Osteoblast (primary cell): ENCODE measurements around the gene MEIS1. TPM values are rescaled to one million over a fixed set of nuclear protein-coding genes. Genes with fewer than 3 reads are reported as not detected.

Experiments used
- DNase-seq: peaks from one replicate; pipeline ENCODE4 v3.0.0; 2011; ENCODE audit warnings: low spot score, mixed read lengths; ENCODE audit not compliant: insufficient read length; ENCODE audit errors: missing footprints
- H2AFZ ChIP-seq: 2 replicates; pipeline ENCODE4 v1.6.0; 2011; ENCODE audit warnings: mild to moderate bottlenecking, low read length
- H3K27ac ChIP-seq: 2 replicates; pipeline ENCODE4 v1.5.1; 2011; ENCODE audit warnings: mild to moderate bottlenecking, low read depth, low read length, moderate library complexity
- H3K27me3 ChIP-seq: 2 replicates; pipeline ENCODE4 v1.6.0; 2012; ENCODE audit warnings: mild to moderate bottlenecking, control low read depth, inconsistent platforms, low read length, moderate library complexity; ENCODE audit not compliant: insufficient read depth
- H3K36me3 ChIP-seq: 2 replicates; pipeline ENCODE4 v1.5.1; 2011; ENCODE audit warnings: mild to moderate bottlenecking, low read length, control low read depth, moderate library complexity; ENCODE audit not compliant: insufficient read depth
- H3K4me1 ChIP-seq: 2 replicates; pipeline ENCODE4 v1.5.1; 2011; ENCODE audit warnings: mild to moderate bottlenecking, low read length, control low read depth, moderate library complexity; ENCODE audit not compliant: insufficient read depth
- H3K4me2 ChIP-seq: 2 replicates; pipeline ENCODE4 v1.6.0; 2011; ENCODE audit warnings: mild to moderate bottlenecking, low read length; ENCODE audit not compliant: insufficient read depth
- H3K4me3 ChIP-seq: fragments of 200-600 bp; sonication (generic); 3 replicates; pipeline ENCODE4 v1.5.1; 2012; ENCODE audit warnings: mild to moderate bottlenecking, low read length, inconsistent platforms; ENCODE audit not compliant: insufficient read depth
- H3K79me2 ChIP-seq: 2 replicates; pipeline ENCODE4 v1.6.0; 2012; ENCODE audit warnings: mild to moderate bottlenecking, low read length, control low read depth, inconsistent platforms; ENCODE audit not compliant: insufficient read depth
- H3K9me3 ChIP-seq: 2 replicates; pipeline ENCODE4 v1.5.1; 2011; ENCODE audit warnings: low read depth, low read length, control low read depth
- H4K20me1 ChIP-seq: 2 replicates; pipeline ENCODE4 v1.6.0; 2012; ENCODE audit warnings: mild to moderate bottlenecking, low read length, control low read depth; ENCODE audit not compliant: insufficient read depth
- CTCF ChIP-seq: IDR thresholded peaks from 2 replicates; pipeline ENCODE4 v1.5.1; 2011; ENCODE audit warnings: mild to moderate bottlenecking, low read depth, low read length, moderate library complexity; ENCODE audit errors: extremely low read depth
- total RNA-seq: library from RNA; depleted of rRNA; stranded (reverse); fragments of >200 nt; gene quantifications from 2 replicates; pipeline ENCODE4 v1.2.3, GENCODE V29; 2012

The MEIS1 gene
- total RNA-seq, 1 donor = 11.9 TPM

DNA sequence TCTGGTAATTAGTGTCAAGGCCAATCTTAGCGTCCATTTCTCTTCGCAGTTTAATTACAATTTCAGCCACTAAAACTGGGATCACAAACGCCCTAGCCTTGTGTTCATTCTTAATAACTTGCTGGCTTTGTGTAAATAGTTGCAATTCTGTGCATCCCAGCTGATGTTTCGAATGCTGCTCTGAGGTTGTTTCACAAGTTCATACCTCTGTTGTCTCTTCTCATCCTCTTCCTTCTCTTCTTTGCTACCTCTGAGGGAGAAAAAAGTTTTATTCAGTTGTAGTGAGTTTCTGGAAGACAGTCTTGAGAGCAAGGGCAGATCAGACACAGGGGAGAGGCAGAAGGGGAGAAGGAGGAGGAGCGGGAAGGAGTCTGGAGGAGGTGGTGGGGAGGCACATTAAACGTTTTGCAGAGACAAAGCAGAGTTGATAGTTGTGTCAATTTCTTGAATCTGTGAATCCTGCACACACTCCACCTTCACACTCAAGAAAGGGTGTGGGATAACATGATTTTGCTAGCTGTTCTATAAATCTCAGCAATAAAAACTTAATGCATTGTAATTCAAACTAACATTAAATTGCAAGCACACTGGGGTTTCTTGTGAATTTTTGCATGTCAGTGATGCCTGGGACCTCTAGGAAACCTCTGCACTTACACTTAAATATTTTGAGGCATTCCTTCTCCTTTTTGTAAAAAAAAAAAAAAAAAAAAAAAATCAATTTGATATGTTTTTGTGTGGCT, 6.8 kb downstream of the MEIS1 start:
- Histone ChIP-seq H4K20me1 (no peaks in the 10 kb centered on the region), H3K4me3 (no peak overlapping the region), H3K4me2 (peak overlapping the region; percentile 100), H3K4me1 (peaks cover 14% of the 10 kb centered on the region), H3K9me3 (no peaks in the 10 kb centered on the region), H3K27ac (no peak overlapping the region), H3K27me3 (no peaks in the 10 kb centered on the region), H3K36me3 (peaks cover 27% of the 10 kb centered on the region), H2AFZ (no peak overlapping the region), H3K79me2 (peaks cover 38% of the 10 kb centered on the region)
- no peak for DNase-seq
- TF ChIP-seq CTCF = no peak

- DNase-seq = no peak
- Histone ChIP-seq H3K4me2 (no peak overlapping the region), H3K36me3 (peaks cover 27% of the 10 kb centered on the region), H3K27ac (no peak overlapping the region), H3K27me3 (no peaks in the 10 kb centered on the region), H4K20me1 (no peaks in the 10 kb centered on the region), H2AFZ (no peak overlapping the region), H3K4me1 (peaks cover 14% of the 10 kb centered on the region), H3K9me3 (no peaks in the 10 kb centered on the region), H3K4me3 (no peak overlapping the region), H3K79me2 (peaks cover 29% of the 10 kb centered on the region)
- TF ChIP-seq CTCF = no peak
Measured at GRCh38 chr2:66442516-66443185, 7.7 kb downstream of the MEIS1 start.

DNA sequence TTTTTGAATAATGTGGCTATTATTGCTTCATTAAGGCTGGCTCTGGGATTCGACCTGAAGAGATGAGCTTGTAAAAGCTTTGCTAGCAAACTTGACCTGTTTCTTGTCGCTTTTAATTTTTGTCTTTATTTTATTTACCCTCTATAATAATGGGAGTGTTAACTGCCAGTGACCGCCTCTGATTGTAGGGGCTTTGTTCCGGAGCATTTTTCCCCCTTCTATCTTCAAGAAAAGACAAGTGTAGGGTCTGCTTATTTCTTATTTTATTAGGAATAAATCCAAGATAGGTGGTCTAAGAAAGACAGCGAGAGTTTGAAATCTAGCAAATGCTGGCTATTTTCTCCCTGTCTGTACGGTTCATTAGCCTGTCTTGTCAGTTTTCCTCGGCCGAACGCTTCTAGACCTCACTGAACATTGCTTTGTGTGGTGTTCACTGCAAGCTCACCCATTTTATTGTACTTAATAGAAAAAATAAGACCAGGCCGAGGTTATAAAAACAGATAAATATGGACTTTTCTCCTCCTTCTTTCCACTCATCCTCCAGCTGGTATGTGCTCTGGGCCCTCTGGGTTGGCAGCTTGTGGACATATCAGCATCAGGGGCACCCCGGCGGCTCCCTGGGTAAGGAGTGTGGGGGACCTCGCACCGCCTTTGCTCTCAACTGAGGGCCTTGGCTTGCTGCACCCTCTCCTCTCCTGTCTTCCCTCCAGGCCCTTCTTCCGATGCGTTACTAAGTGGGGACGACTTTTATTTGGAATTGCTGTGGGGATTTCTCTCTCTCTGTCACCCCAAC, 8.5 kb downstream of the MEIS1 start:
- Histone ChIP-seq H3K4me2 (no peak overlapping the region), H2AFZ (no peak overlapping the region), H3K27ac (no peak overlapping the region), H4K20me1 (no peaks in the 10 kb centered on the region), H3K36me3 (peaks cover 27% of the 10 kb centered on the region), H3K9me3 (no peaks in the 10 kb centered on the region), H3K4me3 (no peak overlapping the region), H3K79me2 (peaks cover 21% of the 10 kb centered on the region), H3K27me3 (no peaks in the 10 kb centered on the region), H3K4me1 (peaks cover 9% of the 10 kb centered on the region)
- TF ChIP-seq CTCF = no peak
- DNase-seq = no peak
